Measurements from ENCODE around the gene SLC38A11. TPM values are rescaled to one million over a fixed set of nuclear protein-coding genes. Genes with fewer than 3 reads are reported as not detected.
A peak's percentile ranks its signal among the peaks of the same experiment; 100 is the strongest.
"Not testable (repeated sequence)": the region's sequence is repeated elsewhere in the genome, so short reads cannot be mapped to it uniquely, and the experiment has no call there.

Gene SLC38A11
- total RNA-seq, 6 experiments from 2014 or later, result 0.58 to 3.6 (median 2.1) TPM

DNA sequence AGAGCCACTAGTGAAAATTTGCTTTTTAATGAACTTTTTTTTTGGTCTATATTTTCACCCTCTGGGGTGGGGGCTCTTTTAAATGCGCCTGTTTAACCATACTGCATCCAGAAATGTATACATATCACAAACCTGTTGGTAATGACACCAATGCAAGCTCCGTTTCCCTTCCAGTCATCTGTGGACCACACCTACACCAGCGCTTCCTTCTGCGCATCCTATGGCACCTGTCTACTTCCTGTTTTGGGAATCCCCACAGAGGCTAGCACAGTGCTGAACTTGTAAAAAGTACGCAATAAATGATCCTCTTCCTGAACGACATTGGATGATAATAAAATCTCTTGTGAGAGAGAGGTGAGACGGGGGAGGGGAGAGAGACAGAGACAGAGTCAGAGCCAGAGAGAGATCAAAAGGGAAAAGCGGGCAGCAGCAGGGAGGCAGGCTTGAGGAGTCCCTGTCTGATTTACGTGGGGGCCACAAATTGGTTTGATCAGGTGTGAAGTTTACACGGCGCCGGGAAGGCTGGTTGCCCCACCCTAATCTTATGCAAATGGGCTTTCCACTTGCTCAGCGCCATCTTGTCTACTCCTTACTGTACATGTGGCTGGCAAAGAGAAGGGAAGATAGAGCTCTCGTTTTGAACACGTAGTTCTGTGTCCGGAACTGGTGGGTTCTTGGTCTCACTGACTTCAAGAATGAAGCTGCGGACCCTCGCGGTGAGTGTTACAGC is 38.1 kb upstream of the SLC38A11 start:
- Histone ChIP-seq H3K9me3 (no peaks in the 10 kb centered on the region), H3K27ac (no peak overlapping the region), H3K27me3 (no peaks in the 10 kb centered on the region), H3K4me3 (no peak overlapping the region), H3K4me1 (no peaks in the 10 kb centered on the region), H3K36me3 (no peaks in the 10 kb centered on the region)
- ATAC-seq (no peak), DNase-seq (no peak)
- intact Hi-C loops (cut with DNase I), result loop anchor here in 1 of 2 donors (10.0 kb wide), 1 partner anchor 301 kb away; no protein-coding TSS in a partner anchor
- WGBS (ENCODE audit: insufficient coverage, low coverage, low lambda C conversion rate, missing lambda C conversion rate), result 78% methylated on average over 13 of the region's 19 CpGs
- TF ChIP-seq, protein P1, sequence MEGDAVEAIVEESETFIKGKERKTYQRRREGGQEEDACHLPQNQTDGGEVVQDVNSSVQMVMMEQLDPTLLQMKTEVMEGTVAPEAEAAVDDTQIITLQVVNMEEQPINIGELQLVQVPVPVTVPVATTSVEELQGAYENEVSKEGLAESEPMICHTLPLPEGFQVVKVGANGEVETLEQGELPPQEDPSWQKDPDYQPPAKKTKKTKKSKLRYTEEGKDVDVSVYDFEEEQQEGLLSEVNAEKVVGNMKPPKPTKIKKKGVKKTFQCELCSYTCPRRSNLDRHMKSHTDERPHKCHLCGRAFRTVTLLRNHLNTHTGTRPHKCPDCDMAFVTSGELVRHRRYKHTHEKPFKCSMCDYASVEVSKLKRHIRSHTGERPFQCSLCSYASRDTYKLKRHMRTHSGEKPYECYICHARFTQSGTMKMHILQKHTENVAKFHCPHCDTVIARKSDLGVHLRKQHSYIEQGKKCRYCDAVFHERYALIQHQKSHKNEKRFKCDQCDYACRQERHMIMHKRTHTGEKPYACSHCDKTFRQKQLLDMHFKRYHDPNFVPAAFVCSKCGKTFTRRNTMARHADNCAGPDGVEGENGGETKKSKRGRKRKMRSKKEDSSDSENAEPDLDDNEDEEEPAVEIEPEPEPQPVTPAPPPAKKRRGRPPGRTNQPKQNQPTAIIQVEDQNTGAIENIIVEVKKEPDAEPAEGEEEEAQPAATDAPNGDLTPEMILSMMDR (IDR thresholded peaks at IDR 0.05), result no peak
- TF ChIP-seq POLR2A (IDR thresholded peaks at IDR 0.05), result no peak

DNA sequence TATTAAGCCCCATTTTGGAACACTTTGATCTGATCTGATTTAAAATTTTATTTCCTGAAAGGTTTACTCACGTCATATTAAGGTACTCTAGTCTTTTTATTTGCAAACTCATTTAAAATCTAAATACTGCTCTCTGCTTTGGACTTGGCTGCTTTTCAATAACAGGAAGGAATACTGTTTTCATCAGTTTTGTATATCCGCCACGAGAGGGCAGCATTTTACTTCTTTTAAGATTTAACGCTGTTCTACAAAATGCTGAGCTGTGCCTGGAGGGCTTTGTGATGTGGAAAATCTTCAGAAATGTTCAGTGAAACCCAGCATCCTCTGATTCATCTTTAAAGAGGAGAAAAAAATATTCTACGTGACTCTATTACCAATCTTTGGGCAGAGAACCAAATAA is 37.5 kb upstream of the SLC38A11 start:
- intact Hi-C loops (cut with DNase I), result loop anchor here in 1 of 2 donors (10.0 kb wide), 1 partner anchor 302 kb away; no protein-coding TSS in a partner anchor
- Histone ChIP-seq H3K36me3 (no peaks in the 10 kb centered on the region), H3K9me3 (no peaks in the 10 kb centered on the region), H3K27me3 (no peaks in the 10 kb centered on the region), H3K27ac (no peak overlapping the region), H3K4me3 (no peak overlapping the region), H3K4me1 (no peaks in the 10 kb centered on the region)
- under 1% methylated on average over 5 of the region's 5 CpGs for WGBS (ENCODE audit: insufficient coverage, low coverage, low lambda C conversion rate, missing lambda C conversion rate)
- no peak for TF ChIP-seq POLR2A (IDR thresholded peaks at IDR 0.05)
- TF ChIP-seq, protein P1 (IDR thresholded peaks at IDR 0.05), result peak; percentile 45 to 64 (median 55)
- peak in 1 of 3 donors; percentile 57 for DNase-seq
- peak; percentile 79 to 93 (median 90) for ATAC-seq

DNA sequence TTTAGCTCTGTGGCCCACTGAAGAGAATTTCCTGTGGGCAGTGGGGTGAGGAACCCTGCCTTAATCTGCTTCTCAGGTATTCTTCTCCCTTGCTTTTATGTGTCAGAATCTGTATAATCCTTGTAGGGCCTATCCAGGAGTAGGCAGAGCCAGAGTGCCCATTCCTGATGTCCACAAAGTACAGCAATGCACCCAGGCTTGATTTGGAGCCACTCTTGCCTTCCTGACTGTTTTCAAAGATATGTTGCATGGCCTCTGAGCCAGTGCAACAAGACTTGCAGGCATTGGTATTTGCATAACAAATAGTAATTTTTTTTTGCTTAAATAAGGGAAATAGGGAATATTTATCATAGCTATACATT is 36.7 kb upstream of the SLC38A11 start:
- not testable (repeated sequence) for H3K4me1 ChIP-seq, H3K4me3 ChIP-seq, H3K27me3 ChIP-seq, H3K27ac ChIP-seq, DNase-seq, H3K36me3 ChIP-seq, H3K9me3 ChIP-seq
- ATAC-seq, result peak in 3 of 4 donors; percentile 9 to 24 (median 16)
- intact Hi-C loops (cut with DNase I), result loop anchor here in 1 of 2 donors (10.0 kb wide), 1 partner anchor 303 kb away; no protein-coding TSS in a partner anchor

DNA sequence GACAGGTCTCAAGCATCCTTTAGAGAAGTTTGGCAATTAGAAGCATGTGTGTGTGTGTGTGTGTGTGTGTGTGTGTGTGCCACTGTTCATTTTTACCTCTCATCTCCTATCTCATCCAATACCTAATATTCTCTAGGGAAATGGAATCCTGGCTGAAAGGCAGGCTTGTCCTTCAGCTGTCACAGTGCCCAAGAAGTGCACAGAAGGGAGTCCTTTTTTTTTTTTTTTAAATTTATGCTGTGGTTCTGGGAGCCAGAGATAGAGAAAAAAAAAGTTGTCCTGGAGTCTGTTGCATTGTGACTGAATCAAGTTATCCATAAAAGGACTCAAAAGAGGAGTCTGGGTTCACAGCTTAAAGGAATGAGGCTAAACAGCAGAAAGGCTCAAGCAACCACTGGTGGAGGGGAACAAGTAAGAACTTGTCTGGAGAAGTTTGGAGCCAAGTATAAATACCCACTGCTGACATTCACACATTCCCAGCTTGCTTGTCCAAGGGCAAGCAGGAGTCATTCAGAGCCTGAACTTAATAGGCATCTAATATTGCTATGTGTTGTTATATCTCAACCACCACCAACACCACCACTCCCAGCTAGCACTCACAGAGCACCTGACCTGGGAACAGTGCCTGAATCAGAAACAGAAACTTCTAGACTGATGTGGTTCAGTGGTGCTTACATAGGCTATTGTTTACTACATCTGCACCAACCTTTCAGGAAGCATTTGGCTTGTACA is 36.2 kb upstream of the SLC38A11 start:
- not testable (repeated sequence) for H3K4me1 ChIP-seq, H3K27ac ChIP-seq, H3K36me3 ChIP-seq, H3K27me3 ChIP-seq, DNase-seq, H3K4me3 ChIP-seq, H3K9me3 ChIP-seq
- ATAC-seq, result peak; percentile 7 to 53 (median 42)
- intact Hi-C loops (cut with DNase I), result loop anchor here in 1 of 2 donors (10.0 kb wide), 1 partner anchor 303 kb away; no protein-coding TSS in a partner anchor

DNA sequence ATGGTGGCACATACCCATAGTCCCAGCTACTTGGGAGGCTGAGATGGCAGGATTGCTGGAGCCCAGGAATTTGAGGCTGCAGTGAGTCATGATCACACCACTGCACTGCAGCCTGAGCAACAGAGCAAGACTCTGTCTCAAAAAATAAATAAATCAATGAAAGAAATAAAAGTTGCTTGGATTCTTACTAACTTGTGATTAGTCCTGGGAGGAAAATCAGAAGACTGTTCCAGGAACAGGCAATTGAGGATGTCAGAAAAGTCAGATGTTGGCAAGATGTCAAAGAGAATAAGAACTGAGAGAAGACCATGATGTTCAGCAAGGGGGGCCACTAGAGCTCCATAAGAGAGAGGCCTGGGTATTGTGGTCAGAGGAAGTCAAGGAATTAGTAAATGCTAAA is 35.6 kb upstream of the SLC38A11 start:
- not testable (repeated sequence) for ATAC-seq, H3K4me3 ChIP-seq
- intact Hi-C loops (cut with DNase I), result loop anchor here in 1 of 2 donors (10.0 kb wide), 1 partner anchor 304 kb away; no protein-coding TSS in a partner anchor

DNA sequence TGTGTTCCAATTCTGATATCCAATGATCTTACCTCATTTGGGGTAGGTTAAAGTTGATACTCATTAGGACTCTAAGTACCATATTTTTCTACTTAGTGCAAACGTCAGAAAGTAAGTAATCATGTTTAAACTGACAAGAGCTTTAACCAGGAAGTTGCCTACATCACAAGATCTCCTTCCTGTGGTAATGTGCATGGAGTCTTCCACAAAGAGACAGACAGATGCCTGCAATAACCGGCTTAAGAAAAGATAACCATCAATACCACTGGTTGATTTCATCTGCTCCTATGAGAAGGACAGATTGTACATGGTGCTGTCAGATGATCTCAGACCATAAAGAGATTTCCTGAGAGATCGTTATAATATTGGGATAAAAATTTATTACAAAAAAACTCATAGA is 33.5 kb upstream of the SLC38A11 start:
- ATAC-seq; H3K27me3 ChIP-seq; DNase-seq; H3K9me3 ChIP-seq; intact Hi-C loops (cut with DNase I); H3K4me1 ChIP-seq; H3K36me3 ChIP-seq; H3K4me3 ChIP-seq; H3K27ac ChIP-seq: not testable (repeated sequence)
- WGBS (ENCODE audit: insufficient coverage, low coverage, low lambda C conversion rate, missing lambda C conversion rate), result 44% methylated on average over 3 of the region's 3 CpGs

More for the DNA sequence above, 35.6 kb upstream of the SLC38A11 start:
- H3K9me3 ChIP-seq, H3K4me1 ChIP-seq, H3K27ac ChIP-seq, H3K27me3 ChIP-seq, DNase-seq, H3K36me3 ChIP-seq: not testable (repeated sequence)

DNA sequence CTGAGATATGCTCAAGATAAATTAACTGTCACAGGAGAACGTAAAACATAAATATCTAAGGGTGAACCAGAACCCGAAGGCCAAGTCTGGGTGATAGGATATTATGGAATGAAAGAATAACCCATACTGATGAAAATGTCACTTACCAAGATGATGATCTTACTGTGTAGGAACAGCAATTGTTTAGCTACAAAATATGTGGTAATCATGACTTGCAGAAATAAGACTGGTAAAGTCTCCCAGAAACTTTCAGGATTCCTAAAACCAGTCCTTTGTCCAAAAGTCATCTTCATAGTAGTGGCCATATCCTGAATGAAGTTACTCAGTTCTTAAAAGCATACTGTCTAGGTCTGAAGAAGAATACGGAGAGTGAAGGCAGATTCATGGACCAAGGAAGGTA is 30.7 kb upstream of the SLC38A11 start:
- H3K4me3 ChIP-seq; H3K27ac ChIP-seq; ATAC-seq; H3K27me3 ChIP-seq; H3K4me1 ChIP-seq; H3K9me3 ChIP-seq; DNase-seq; H3K36me3 ChIP-seq; intact Hi-C loops (cut with DNase I): not testable (repeated sequence)
- WGBS (ENCODE audit: insufficient coverage, low coverage, low lambda C conversion rate, missing lambda C conversion rate), result 35% methylated on average over 3 of the region's 3 CpGs
